Neuronal stem cell (in vitro differentiated cells): ENCODE data around the gene ENAH.
"Not testable (repeated sequence)": the region's sequence is repeated elsewhere in the genome, so short reads cannot be mapped to it uniquely, and the experiment has no call there.

Experiments used
- DNase-seq: peaks from one replicate; pipeline ENCODE4 v3.0.0-alpha.2; 2013; ENCODE audit warnings: low spot score
- H2AFZ ChIP-seq: one replicate; pipeline ENCODE4 v1.6.1; 2013; ENCODE audit warnings: mild to moderate bottlenecking, low read length, inconsistent platforms
- H2AK5ac ChIP-seq: 2 replicates; pipeline ENCODE4 v1.6.1; 2013; ENCODE audit warnings: low read depth, mild to moderate bottlenecking, inconsistent platforms, low read length, moderate library complexity, mixed read lengths
- H2BK120ac ChIP-seq: 2 replicates; pipeline ENCODE4 v1.6.1; 2013; ENCODE audit warnings: low read depth, mild to moderate bottlenecking, inconsistent platforms, low read length, moderate library complexity, mixed read lengths
- H2BK12ac ChIP-seq: one replicate; pipeline ENCODE4 v1.6.1; 2013; ENCODE audit warnings: low read length, inconsistent platforms
- H2BK15ac ChIP-seq: 2 replicates; pipeline ENCODE4 v1.6.1; 2013; ENCODE audit warnings: mild to moderate bottlenecking, low read length, inconsistent platforms, mixed read lengths
- H2BK5ac ChIP-seq: one replicate; pipeline ENCODE4 v1.6.1; 2013; ENCODE audit warnings: inconsistent platforms, mild to moderate bottlenecking, low read length, moderate library complexity
- H3K14ac ChIP-seq: one replicate; pipeline ENCODE4 v1.6.1; 2013; ENCODE audit warnings: low read length, inconsistent platforms
- H3K18ac ChIP-seq: 2 replicates; pipeline ENCODE4 v1.6.1; 2013; ENCODE audit warnings: low read length, inconsistent platforms
- H3K23ac ChIP-seq: 2 replicates; pipeline ENCODE4 v1.6.1; 2013; ENCODE audit warnings: low read depth, mild to moderate bottlenecking, mixed read lengths, low read length, inconsistent platforms; ENCODE audit not compliant: poor library complexity
- H3K27ac ChIP-seq: replicated peaks from 3 replicates; pipeline ENCODE4 v1.5.1; 2013; ENCODE audit warnings: low read length, inconsistent platforms
- H3K27me3 ChIP-seq, 3 experiments: 2 replicates each; pipeline ENCODE4 v1.6.1; 2013; ENCODE audit warnings: low read length in 3 of 3, mild to moderate bottlenecking in 2 of 3, inconsistent platforms in 1 of 3, low read depth in 1 of 3, mixed read lengths in 1 of 3, moderate library complexity in 1 of 3; ENCODE audit not compliant: control insufficient read depth in 3 of 3, insufficient read depth in 3 of 3
- H3K36me3 ChIP-seq, 2 donors: replicated peaks in 1 of 2; 2 replicates each; pipeline ENCODE4 v1.6.1; 2013; ENCODE audit warnings: low read length in 2 of 2; ENCODE audit not compliant: control insufficient read depth in 2 of 2, insufficient read depth in 2 of 2
- H3K4ac ChIP-seq: 2 replicates; pipeline ENCODE4 v1.6.1; 2013; ENCODE audit warnings: inconsistent platforms, mild to moderate bottlenecking, low read length, moderate library complexity
- H3K4me1 ChIP-seq, 2 donors: 1 replicate in 1 of 2; 2 replicates in 1 of 2; pipeline ENCODE4 v1.6.1; 2013; ENCODE audit warnings: low read length in 2 of 2, low read depth in 1 of 2; ENCODE audit not compliant: control insufficient read depth in 2 of 2, insufficient read depth in 1 of 2
- H3K4me2 ChIP-seq: one replicate; pipeline ENCODE4 v1.6.1; 2013; ENCODE audit warnings: mild to moderate bottlenecking, low read length, inconsistent platforms; ENCODE audit not compliant: insufficient read depth, poor library complexity, severe bottlenecking
- H3K4me3 ChIP-seq, 2 donors: 2 replicates each; pipeline ENCODE4 v1.5.1; 2013; ENCODE audit warnings: low read length in 2 of 2, mild to moderate bottlenecking in 2 of 2, inconsistent platforms in 1 of 2, moderate library complexity in 1 of 2
- H3K79me1 ChIP-seq: one replicate; pipeline ENCODE4 v1.6.1; 2013; ENCODE audit warnings: low read depth, mild to moderate bottlenecking, inconsistent platforms, low read length, moderate library complexity
- H3K9ac ChIP-seq: one replicate; pipeline ENCODE4 v1.6.1; 2013; ENCODE audit warnings: mild to moderate bottlenecking, low read depth, low read length, inconsistent platforms; ENCODE audit not compliant: poor library complexity
- H3K9me3 ChIP-seq, 2 donors: replicated peaks in 1 of 2; 2 replicates each; pipeline versions ENCODE3 to v1.6.1; 2013; ENCODE audit warnings: low read length in 2 of 2, mild to moderate bottlenecking in 2 of 2, inconsistent platforms in 1 of 2, low read depth in 1 of 2, mixed read lengths in 1 of 2, moderate library complexity in 1 of 2; ENCODE audit not compliant: control insufficient read depth in 2 of 2, insufficient read depth in 1 of 2
- H4K8ac ChIP-seq: one replicate; pipeline ENCODE4 v1.6.1; 2013; ENCODE audit warnings: low read depth, mild to moderate bottlenecking, inconsistent platforms, low read length, moderate library complexity
- H4K91ac ChIP-seq: one replicate; pipeline ENCODE4 v1.6.1; 2013; ENCODE audit warnings: low read length, low read depth, mild to moderate bottlenecking, inconsistent platforms; ENCODE audit not compliant: poor library complexity
- WGBS, 2 donors: extraction: QIAGEN DNeasy Blood & Tissue Kit; methylation state at CpG; one replicate each; pipeline ENCODE4 v1.1.7; 2013; ENCODE audit warnings: missing lambda C conversion rate in 2 of 2, mixed read lengths in 1 of 2; ENCODE audit not compliant: insufficient read length in 2 of 2, insufficient replicate concordance in 1 of 2; ENCODE audit errors: extremely low coverage in 2 of 2; 5-methylcytosine and 5-hydroxymethylcytosine counted together

ENAH gene

GRCh38 chr1:225473676-225474438 lies 179.1 kb downstream of the ENAH start:
- H3K14ac ChIP-seq, H3K4me2 ChIP-seq, H3K4me1 ChIP-seq, H3K27me3 ChIP-seq, H4K8ac ChIP-seq, H3K36me3 ChIP-seq, H3K27ac ChIP-seq, H3K23ac ChIP-seq, H3K9me3 ChIP-seq, H2AK5ac ChIP-seq, H2BK12ac ChIP-seq, H4K91ac ChIP-seq, H3K4me3 ChIP-seq, H2BK15ac ChIP-seq, H2BK120ac ChIP-seq, H3K79me1 ChIP-seq, H3K4ac ChIP-seq, H2BK5ac ChIP-seq, DNase-seq, H3K9ac ChIP-seq, H2AFZ ChIP-seq, H3K18ac ChIP-seq: not testable (repeated sequence)
- WGBS, 2 donors: no CpG with 5 or more reads among the region's 26 CpGs

GRCh38 chr1:225473266-225473665 lies 179.7 kb downstream of the ENAH start:
- not testable (repeated sequence) for H3K4me2 ChIP-seq, H3K14ac ChIP-seq, H2AK5ac ChIP-seq, H3K4me3 ChIP-seq, H2BK15ac ChIP-seq, DNase-seq, H4K91ac ChIP-seq, H3K36me3 ChIP-seq, H3K27ac ChIP-seq, H3K4ac ChIP-seq, H4K8ac ChIP-seq, H3K4me1 ChIP-seq, H2BK12ac ChIP-seq, H2BK120ac ChIP-seq, H3K9ac ChIP-seq, H3K79me1 ChIP-seq, H2BK5ac ChIP-seq, H2AFZ ChIP-seq, H3K23ac ChIP-seq, H3K9me3 ChIP-seq, H3K27me3 ChIP-seq, H3K18ac ChIP-seq
- WGBS, 2 donors: no CpG with 5 or more reads among the region's 8 CpGs

DNA sequence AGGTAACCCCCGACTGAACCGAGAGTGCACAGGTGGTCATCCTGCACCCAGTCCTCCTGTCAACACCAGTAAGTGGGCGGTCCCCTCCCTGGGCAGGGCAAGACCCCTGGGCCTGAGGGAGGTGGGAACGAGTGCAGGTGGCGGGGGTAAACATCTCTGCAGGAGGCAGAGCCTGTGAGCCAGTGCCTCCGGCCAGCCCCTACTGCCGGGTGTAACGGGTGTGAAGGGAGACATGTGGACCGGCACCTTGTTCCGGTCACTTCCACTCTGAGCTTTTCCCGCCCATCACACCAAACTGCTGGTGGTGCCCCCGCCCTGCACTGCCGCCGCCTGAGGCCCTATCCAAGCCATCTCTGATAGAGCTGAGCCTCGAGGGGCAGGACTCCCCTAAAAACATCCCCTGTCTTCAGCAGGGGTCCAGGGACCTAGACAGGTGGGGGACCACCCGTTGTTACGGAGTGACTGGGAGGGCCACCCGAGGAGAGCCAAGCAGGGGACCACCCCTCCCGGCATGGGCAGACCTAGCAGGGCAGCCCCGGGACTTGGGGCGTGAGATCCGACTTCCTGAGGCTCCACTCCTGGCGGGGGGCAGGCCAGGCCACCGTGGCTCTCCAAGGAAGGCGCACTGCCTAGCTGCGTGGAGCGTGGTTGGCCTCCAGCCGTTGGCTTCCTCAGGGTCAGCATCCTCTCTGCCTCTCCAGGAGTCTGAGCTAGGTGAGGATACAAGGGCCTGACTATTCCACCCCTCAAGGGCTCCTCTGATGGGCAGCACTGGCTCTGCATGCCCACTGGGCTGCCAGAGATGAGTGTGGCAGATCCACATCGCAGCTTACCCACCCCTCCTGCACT lies 181.2 kb downstream of the ENAH start:
- no peak overlapping the region for H2BK120ac ChIP-seq
- peak overlapping the region; percentile 94 for H2AK5ac ChIP-seq
- no peak overlapping the region for H3K4me3 ChIP-seq
- H4K91ac ChIP-seq: no peak overlapping the region
- H3K4me2 ChIP-seq: no peak overlapping the region
- no peak overlapping the region for H3K27ac ChIP-seq
- peak overlapping the region; percentile 60 for H3K23ac ChIP-seq
- H4K8ac ChIP-seq: no peak overlapping the region
- DNase-seq: no peak
- peak overlapping the region; percentile 20 for H3K18ac ChIP-seq
- no peak overlapping the region for H2AFZ ChIP-seq
- no peaks in the 10 kb centered on the region for H3K36me3 ChIP-seq
- H2BK5ac ChIP-seq: peak overlapping the region; percentile 7
- peak overlapping the region; percentile 25 for H2BK15ac ChIP-seq
- no peak overlapping the region for H3K9ac ChIP-seq
- no CpG with 5 or more reads among the region's 29 CpGs for WGBS, 2 donors
- no peaks in the 10 kb centered on the region for H3K27me3 ChIP-seq
- no peak overlapping the region for H3K14ac ChIP-seq
- peaks cover 0 to 3% of the 10 kb centered on the region in 2 donors for H3K4me1 ChIP-seq
- H3K4ac ChIP-seq: no peak overlapping the region
- H2BK12ac ChIP-seq: peak overlapping the region; percentile 63
- no peaks in the 10 kb centered on the region for H3K79me1 ChIP-seq
- no peaks in the 10 kb centered on the region for H3K9me3 ChIP-seq

GRCh38 chr1:225471109-225471452 lies 181.8 kb downstream of the ENAH start:
- Histone ChIP-seq H3K14ac (no peak overlapping the region), H3K4ac (no peak overlapping the region), H2BK5ac (peak overlapping the region; percentile 7), H3K23ac (no peak overlapping the region), H3K4me1 (peaks cover 0 to 3% of the 10 kb centered on the region in 2 donors), H3K9me3 (no peaks in the 10 kb centered on the region), H2BK120ac (no peak overlapping the region), H3K9ac (no peak overlapping the region), H4K8ac (no peak overlapping the region), H2BK12ac (no peak overlapping the region), H3K4me2 (no peak overlapping the region), H2AK5ac (peak overlapping the region; percentile 94), H3K36me3 (no peaks in the 10 kb centered on the region), H2BK15ac (peak overlapping the region; percentile 25), H2AFZ (no peak overlapping the region), H4K91ac (no peak overlapping the region), H3K27me3 (no peaks in the 10 kb centered on the region), H3K27ac (no peak overlapping the region), H3K79me1 (no peaks in the 10 kb centered on the region), H3K18ac (no peak overlapping the region), H3K4me3 (no peak overlapping the region)
- WGBS, 2 donors: no CpG with 5 or more reads among the region's 8 CpGs
- no peak for DNase-seq
